A549 (cell line): Measurements from ENCODE around the gene ILRUN.

Experiments used
- BHLHE40 ChIP-seq: IDR thresholded peaks from 2 replicates; pipeline ENCODE4 v1.6.1; 2012; ENCODE audit warnings: low read depth, low read length, inconsistent platforms
- CHD2 ChIP-seq: fragments of 150-350 bp; IDR thresholded peaks from 2 replicates; pipeline ENCODE4 v1.6.1; 2014; ENCODE audit warnings: low read length; ENCODE audit not compliant: partially characterized antibody
- CHD4 ChIP-seq: fragments of 200-600 bp; sonication (generic); IDR thresholded peaks from 2 replicates; pipeline ENCODE4 v1.6.1; 2016; ENCODE audit warnings: antibody characterized with exemption, mild to moderate bottlenecking, borderline replicate concordance
- CTCF ChIP-seq: fragments of >200 bp; sonication (Bioruptor Twin); formaldehyde crosslinking; IDR thresholded peaks from 3 replicates; pipeline ENCODE4 v1.5.1; 2016
- POLR2AphosphoS2 ChIP-seq: conservative IDR thresholded peaks from 2 replicates; pipeline ENCODE4 v1.6.1; 2012; ENCODE audit warnings: low read length, improper control_type of control experiment, inconsistent platforms
- RCOR1 ChIP-seq: fragments of 150-350 bp; IDR thresholded peaks from 2 replicates; pipeline ENCODE4 v1.6.1; 2014; ENCODE audit warnings: antibody characterized with exemption, low read length, low read depth
- RFX5 ChIP-seq: fragments of 450-650 bp; IDR thresholded peaks from 2 replicates; pipeline ENCODE4 v1.7.1; 2014; ENCODE audit warnings: antibody characterized with exemption, mild to moderate bottlenecking, moderate library complexity
- RNF2 ChIP-seq: fragments of 200-600 bp; sonication (generic); IDR thresholded peaks from 2 replicates; pipeline ENCODE4 v1.6.1; 2016; ENCODE audit warnings: low read depth, mild to moderate bottlenecking, antibody characterized with exemption, moderate library complexity, borderline replicate concordance

- TF ChIP-seq CTCF (no peak), RFX5 (no peak), RNF2 (no peak), CHD2 (no peak), RCOR1 (no peak), BHLHE40 (no peak), POLR2AphosphoS2 (no peak), CHD4 (no peak)
Observed at GRCh38 chr6:34680802-34681515, 15.6 kb downstream of the ILRUN start.
